Activated T-helper 1 cell treated with anti-CD3 and anti-CD28 coated beads, Interleukin-12 subunit alpha, Interleukin-12 subunit beta, Interleukin-2, Interleukin-4 antibody, amounts not matched to agents 30 ng/mL and 10 ng/mL and 1 ng/mL, durations not matched to agents 14 hours and 24 hours and 36 hours (primary cell): ENCODE results near the gene MSI1. TPM values are rescaled to one million over a fixed set of nuclear protein-coding genes. Genes with fewer than 3 reads are reported as not detected.

ENCODE experiments used
- DNase-seq: peaks from one replicate; pipeline ENCODE4 v3.0.0; 2021; ENCODE audit warnings: low spot score
- H3K27ac Mint-ChIP-seq: one replicate; pipeline ENCODE4 v1.8.0; 2021; ENCODE audit warnings: mild to moderate bottlenecking, mixed read lengths
- H3K27me3 Mint-ChIP-seq: one replicate; pipeline ENCODE4 v1.8.0; 2022; ENCODE audit warnings: mild to moderate bottlenecking, moderate library complexity, mixed read lengths; ENCODE audit not compliant: insufficient read depth
- H3K36me3 Mint-ChIP-seq: one replicate; pipeline ENCODE4 v1.8.0; 2021; ENCODE audit warnings: low read depth, mixed read lengths
- H3K4me1 Mint-ChIP-seq: one replicate; pipeline ENCODE4 v1.8.0; 2021; ENCODE audit warnings: low read depth, mixed read lengths
- H3K4me3 Mint-ChIP-seq: one replicate; pipeline ENCODE4 v1.8.0; 2021; ENCODE audit warnings: mild to moderate bottlenecking, moderate library complexity, mixed read lengths
- H3K9me3 Mint-ChIP-seq: one replicate; pipeline ENCODE4 v1.8.0; 2021; ENCODE audit warnings: mixed read lengths
- intact Hi-C: fragments of 100-400 bp; cut with micrococcal nuclease; formaldehyde crosslinking; loops from one replicate; pipeline ENCODE4 v1.15.1; 2024
- total RNA-seq: library from RNA; stranded (reverse); gene quantifications from 2 replicates; pipeline ENCODE4 v1.2.3, GENCODE V29; 2022

Gene MSI1
- total RNA-seq, 1 donor from 2014 or later = not detected

DNA sequence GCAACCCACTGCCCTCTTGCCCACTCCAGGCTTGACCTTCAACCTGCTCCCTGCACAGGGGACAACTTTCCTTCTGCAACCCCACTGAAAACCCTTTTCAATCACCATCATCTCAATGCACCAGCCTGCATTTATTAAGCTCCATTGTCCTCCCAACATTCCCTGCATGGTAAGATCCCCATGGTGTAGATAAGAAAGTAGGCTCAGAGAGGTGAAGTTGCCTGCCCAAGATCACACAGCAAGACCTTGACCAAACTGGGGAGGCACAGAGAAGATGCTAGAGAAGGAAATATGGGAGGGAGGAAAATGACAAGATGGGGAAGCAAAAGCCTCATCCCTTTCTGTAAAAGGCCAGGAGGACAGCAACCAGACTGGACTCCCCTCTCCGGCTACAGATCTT is 9.8 kb downstream of the MSI1 start:
- H3K4me3 Mint-ChIP-seq = no peak overlapping the region
- H3K27me3 Mint-ChIP-seq = peaks cover 41% of the 10 kb centered on the region
- H3K9me3 Mint-ChIP-seq = no peaks in the 10 kb centered on the region

GRCh38 chr12:120358412-120359100 is 10.4 kb downstream of the MSI1 start:
- Mint-ChIP-seq H3K27me3 (peaks cover 37% of the 10 kb centered on the region), H3K27ac (no peak overlapping the region), H3K4me3 (no peak overlapping the region), H3K4me1 (no peaks in the 10 kb centered on the region), H3K36me3 (peaks cover 2% of the 10 kb centered on the region), H3K9me3 (no peaks in the 10 kb centered on the region)
- no peak for DNase-seq
- intact Hi-C loops = no loop called here

More for the DNA sequence above, 9.8 kb downstream of the MSI1 start:
- DNase-seq = no peak
- Mint-ChIP-seq H3K36me3 (peaks cover 2% of the 10 kb centered on the region), H3K27ac (no peak overlapping the region), H3K4me1 (no peaks in the 10 kb centered on the region)
- intact Hi-C loops = no loop called here

- Mint-ChIP-seq H3K4me3 (no peak overlapping the region), H3K9me3 (no peaks in the 10 kb centered on the region), H3K27me3 (peaks cover 29% of the 10 kb centered on the region), H3K27ac (no peak overlapping the region), H3K4me1 (no peaks in the 10 kb centered on the region), H3K36me3 (no peaks in the 10 kb centered on the region)
- DNase-seq = no peak
- intact Hi-C loops = loop anchor here (1.0 to 2.0 kb wide), 2 partner anchors 82 to 139 kb away; partner anchors contain the start of genes COX6A1 and DYNLL1
Measured at GRCh38 chr12:120357104-120357503, 11.9 kb downstream of the MSI1 start.

- no peaks in the 10 kb centered on the region for H3K9me3 Mint-ChIP-seq
- H3K4me1 Mint-ChIP-seq = no peaks in the 10 kb centered on the region
- intact Hi-C loops = loop anchor here (1.0 to 2.0 kb wide), 5 partner anchors 31 to 140 kb away; partner anchors contain the start of genes COX6A1 and DYNLL1
- H3K36me3 Mint-ChIP-seq = no peaks in the 10 kb centered on the region
- H3K4me3 Mint-ChIP-seq = no peak overlapping the region
- H3K27ac Mint-ChIP-seq = no peak overlapping the region
- peak; percentile 49 for DNase-seq
- peaks cover 27% of the 10 kb centered on the region for H3K27me3 Mint-ChIP-seq
Measured at GRCh38 chr12:120356567-120357030, 12.4 kb downstream of the MSI1 start.

DNA sequence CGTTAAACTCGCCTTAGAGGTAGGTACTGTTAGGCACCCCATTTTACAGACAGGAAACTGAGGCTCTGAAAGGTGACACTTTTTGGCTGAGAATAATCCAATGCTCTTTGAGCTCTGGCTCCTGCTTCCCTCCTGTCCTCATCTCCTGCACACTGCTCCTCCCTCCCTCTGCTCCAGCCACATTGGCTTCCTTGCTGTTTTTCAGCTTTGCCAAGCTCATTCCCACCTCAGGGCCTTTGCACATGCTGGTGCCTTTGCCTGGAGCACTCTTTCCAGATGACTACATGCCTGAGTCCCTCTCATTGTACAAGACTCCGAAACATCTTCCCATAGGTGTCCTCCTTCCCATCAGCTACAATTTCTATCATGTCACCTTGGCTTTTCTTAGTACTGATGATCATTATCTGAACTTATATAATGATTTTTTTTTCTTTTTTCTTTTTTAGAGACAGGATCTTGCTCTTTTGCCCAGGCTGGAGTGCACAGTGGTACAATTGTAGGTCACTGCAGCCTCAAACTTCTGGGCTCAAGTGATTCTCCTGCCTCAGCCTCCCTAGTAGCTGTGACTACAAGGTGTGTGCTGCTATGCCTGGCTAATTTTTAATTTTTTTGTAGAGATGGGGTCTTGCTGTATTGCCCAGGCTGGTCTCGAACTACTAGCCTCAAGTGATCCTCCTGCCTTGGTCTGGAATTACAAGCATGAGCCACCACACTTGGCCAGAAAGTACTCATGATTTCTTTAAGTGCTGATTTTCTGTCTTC is 15.2 kb downstream of the MSI1 start:
- intact Hi-C loops = no loop called here
- Mint-ChIP-seq H3K9me3 (no peaks in the 10 kb centered on the region), H3K4me1 (no peaks in the 10 kb centered on the region), H3K27me3 (peaks cover 13% of the 10 kb centered on the region), H3K36me3 (no peaks in the 10 kb centered on the region), H3K4me3 (no peak overlapping the region), H3K27ac (no peak overlapping the region)
- no peak for DNase-seq

DNA sequence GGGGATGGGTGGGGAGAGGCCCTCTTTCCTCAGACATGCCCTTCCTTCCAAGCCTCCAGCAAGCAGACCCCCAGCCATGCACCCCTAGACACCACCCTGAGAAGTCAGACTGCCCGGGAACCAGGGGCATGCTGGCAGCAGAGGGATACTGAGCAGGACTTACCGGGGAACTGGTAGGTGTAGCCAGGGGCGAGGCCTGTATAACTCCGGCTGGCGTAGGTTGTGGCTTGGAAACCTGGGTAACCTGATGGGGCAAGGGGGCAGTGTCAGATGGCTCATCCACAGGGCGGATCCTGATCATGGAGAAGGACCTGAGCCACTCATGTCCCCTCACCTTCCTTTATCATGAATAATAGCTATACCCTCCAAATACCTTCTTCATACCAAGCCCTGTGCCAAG is 15.8 kb downstream of the MSI1 start:
- H3K27ac Mint-ChIP-seq = no peak overlapping the region
- H3K4me1 Mint-ChIP-seq = no peaks in the 10 kb centered on the region
- no peaks in the 10 kb centered on the region for H3K36me3 Mint-ChIP-seq
- H3K9me3 Mint-ChIP-seq = no peaks in the 10 kb centered on the region
- H3K4me3 Mint-ChIP-seq = no peak overlapping the region
- no peak for DNase-seq
- H3K27me3 Mint-ChIP-seq = peaks cover 13% of the 10 kb centered on the region
- intact Hi-C loops = no loop called here

- no peak for DNase-seq
- peaks cover 6% of the 10 kb centered on the region for H3K27me3 Mint-ChIP-seq
- intact Hi-C loops = no loop called here
Measured at GRCh38 chr12:120352117-120352516, 16.8 kb downstream of the MSI1 start.

GRCh38 chr12:120350576-120351350 is 18.2 kb downstream of the MSI1 start:
- Mint-ChIP-seq H3K9me3 (no peaks in the 10 kb centered on the region), H3K36me3 (no peaks in the 10 kb centered on the region), H3K4me1 (no peaks in the 10 kb centered on the region), H3K4me3 (no peak overlapping the region), H3K27ac (no peak overlapping the region), H3K27me3 (peaks cover 3% of the 10 kb centered on the region)
- intact Hi-C loops = no loop called here
- DNase-seq = no peak

More at GRCh38 chr12:120352117-120352516, 16.8 kb downstream of the MSI1 start:
- H3K4me3 Mint-ChIP-seq = no peak overlapping the region
- no peaks in the 10 kb centered on the region for H3K4me1 Mint-ChIP-seq
- H3K27ac Mint-ChIP-seq = no peak overlapping the region
- H3K36me3 Mint-ChIP-seq = no peaks in the 10 kb centered on the region
- no peaks in the 10 kb centered on the region for H3K9me3 Mint-ChIP-seq

GRCh38 chr12:120347766-120348165 is 21.2 kb downstream of the MSI1 start:
- DNase-seq = no peak
- peaks cover 3% of the 10 kb centered on the region for H3K27me3 Mint-ChIP-seq
- no peaks in the 10 kb centered on the region for H3K9me3 Mint-ChIP-seq
- no peaks in the 10 kb centered on the region for H3K36me3 Mint-ChIP-seq
- no peak overlapping the region for H3K4me3 Mint-ChIP-seq
- H3K27ac Mint-ChIP-seq = no peak overlapping the region
- H3K4me1 Mint-ChIP-seq = no peaks in the 10 kb centered on the region
- intact Hi-C loops = no loop called here

- Mint-ChIP-seq H3K27me3 (no peaks in the 10 kb centered on the region), H3K4me1 (no peaks in the 10 kb centered on the region), H3K27ac (no peak overlapping the region), H3K4me3 (no peak overlapping the region), H3K36me3 (no peaks in the 10 kb centered on the region), H3K9me3 (no peaks in the 10 kb centered on the region)
- DNase-seq = no peak
- intact Hi-C loops = no loop called here
Measured at GRCh38 chr12:120346681-120347080, 22.3 kb downstream of the MSI1 start.

- H3K4me3 Mint-ChIP-seq = no peak overlapping the region
Measured at GRCh38 chr12:120346031-120346430, 22.9 kb downstream of the MSI1 start.

GRCh38 chr12:120343692-120344091 is 25.3 kb downstream of the MSI1 start:
- H3K4me3 Mint-ChIP-seq = no peak overlapping the region
- no peaks in the 10 kb centered on the region for H3K36me3 Mint-ChIP-seq
- DNase-seq = no peak
- H3K27ac Mint-ChIP-seq = no peak overlapping the region
- no peaks in the 10 kb centered on the region for H3K27me3 Mint-ChIP-seq
- intact Hi-C loops = no loop called here
- peaks cover 1% of the 10 kb centered on the region for H3K9me3 Mint-ChIP-seq
- no peaks in the 10 kb centered on the region for H3K4me1 Mint-ChIP-seq

More at GRCh38 chr12:120346031-120346430, 22.9 kb downstream of the MSI1 start:
- H3K27me3 Mint-ChIP-seq = no peaks in the 10 kb centered on the region
- intact Hi-C loops = no loop called here
- H3K27ac Mint-ChIP-seq = no peak overlapping the region
- H3K9me3 Mint-ChIP-seq = no peaks in the 10 kb centered on the region
- no peaks in the 10 kb centered on the region for H3K4me1 Mint-ChIP-seq
- H3K36me3 Mint-ChIP-seq = no peaks in the 10 kb centered on the region
- no peak for DNase-seq
